Islet of Langerhans (tissue), 1 donor: Measurements from ENCODE around the gene PYROXD2.

Experiments
- FAIRE-seq: peaks from one replicate; lab custom pipeline; 2011; peaks lifted over from hg19 to GRCh38; lab: Jason Lieb, UNC

Gene PYROXD2

DNA sequence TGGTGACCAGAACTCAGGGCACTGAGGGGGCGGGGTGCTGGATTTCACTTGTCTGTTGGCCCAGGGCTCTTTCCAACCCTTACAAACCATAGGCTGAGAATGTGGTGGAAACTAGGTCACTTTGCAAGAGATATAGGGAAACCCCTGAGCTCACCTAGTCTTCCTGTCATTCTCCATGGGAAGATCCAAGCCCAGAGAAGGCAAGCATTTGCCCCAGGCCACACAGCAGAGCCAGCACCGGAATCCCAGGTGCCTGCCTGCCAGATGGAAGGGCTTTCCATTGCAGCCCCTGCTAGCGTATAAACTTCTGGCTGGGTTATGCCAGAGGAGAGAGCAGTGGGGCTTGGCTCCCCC lies 427 bp downstream of the PYROXD2 start:
- no peak for FAIRE-seq

- FAIRE-seq: no peak
Observed at GRCh38 chr10:98411768-98412167, 3.2 kb downstream of the PYROXD2 start.

DNA sequence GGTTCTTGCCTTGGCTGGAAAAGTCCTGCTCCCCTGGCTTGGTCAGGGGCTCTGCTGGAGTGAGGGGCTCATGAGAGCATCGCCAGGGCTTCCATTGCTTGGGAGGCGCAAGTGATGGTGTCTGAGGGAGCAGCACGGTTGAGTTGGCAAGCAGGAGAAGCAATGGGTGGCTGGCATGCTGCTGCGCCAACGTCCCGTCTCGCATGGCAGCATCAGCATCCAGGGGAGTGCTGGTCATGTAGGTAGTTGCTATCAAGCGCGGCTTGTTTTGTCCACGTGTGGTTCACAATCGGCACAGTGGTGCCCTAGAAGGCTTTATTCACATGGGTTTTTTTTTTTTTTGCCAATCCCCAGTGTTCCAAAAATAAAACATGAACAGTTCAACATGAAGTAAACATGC lies 3.8 kb downstream of the PYROXD2 start:
- FAIRE-seq: no peak

- FAIRE-seq: no peak
Observed at GRCh38 chr10:98410759-98411158, 4.2 kb downstream of the PYROXD2 start.

DNA sequence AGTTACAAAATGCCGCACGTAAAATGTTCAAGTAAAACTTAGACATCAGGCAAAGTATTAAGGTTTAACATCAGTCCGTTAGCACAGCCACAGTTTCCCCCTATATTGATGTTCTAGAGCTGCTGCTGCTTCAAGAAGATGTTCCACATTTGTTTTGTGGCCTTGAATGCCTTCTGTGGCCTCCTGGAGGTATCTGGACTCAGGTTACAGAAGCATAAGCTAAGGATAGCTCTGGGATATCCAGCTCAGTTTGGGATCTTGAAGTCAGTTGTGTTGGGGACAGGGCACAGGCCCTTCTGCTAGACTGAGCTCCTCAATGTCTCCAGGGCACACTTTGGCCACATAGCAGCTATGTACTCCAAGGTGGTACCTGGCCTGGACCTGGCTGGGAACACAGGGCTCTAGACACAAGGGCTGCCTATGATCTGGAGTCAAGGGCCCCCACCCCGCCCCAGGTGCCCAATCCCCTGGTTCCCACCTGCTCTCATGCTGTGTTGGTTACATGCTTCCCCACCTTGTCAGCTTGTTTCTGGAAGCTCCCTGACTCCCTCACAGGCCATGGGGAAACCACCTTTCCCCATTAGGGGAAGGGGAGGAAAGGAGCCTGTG lies 4.7 kb downstream of the PYROXD2 start:
- FAIRE-seq: no peak

DNA sequence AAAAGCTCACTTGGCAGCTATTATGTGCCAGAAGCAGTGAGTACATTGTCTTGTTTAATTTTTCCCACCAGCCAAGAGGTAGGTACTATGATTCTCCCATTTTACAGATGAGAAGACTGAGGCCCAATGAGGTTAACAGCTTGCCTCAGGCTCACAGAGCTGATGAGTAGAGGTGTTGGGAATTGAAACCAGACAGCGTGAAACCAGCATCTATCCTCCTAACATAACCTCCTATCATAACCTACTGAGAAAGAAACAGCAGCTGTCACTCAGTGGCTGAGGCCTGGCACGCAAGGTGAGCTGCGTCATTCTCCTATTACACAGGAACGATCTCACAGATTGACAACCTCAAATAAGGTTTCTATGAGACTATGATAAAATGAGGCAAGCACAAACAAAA lies 6.2 kb downstream of the PYROXD2 start:
- FAIRE-seq: no peak

DNA sequence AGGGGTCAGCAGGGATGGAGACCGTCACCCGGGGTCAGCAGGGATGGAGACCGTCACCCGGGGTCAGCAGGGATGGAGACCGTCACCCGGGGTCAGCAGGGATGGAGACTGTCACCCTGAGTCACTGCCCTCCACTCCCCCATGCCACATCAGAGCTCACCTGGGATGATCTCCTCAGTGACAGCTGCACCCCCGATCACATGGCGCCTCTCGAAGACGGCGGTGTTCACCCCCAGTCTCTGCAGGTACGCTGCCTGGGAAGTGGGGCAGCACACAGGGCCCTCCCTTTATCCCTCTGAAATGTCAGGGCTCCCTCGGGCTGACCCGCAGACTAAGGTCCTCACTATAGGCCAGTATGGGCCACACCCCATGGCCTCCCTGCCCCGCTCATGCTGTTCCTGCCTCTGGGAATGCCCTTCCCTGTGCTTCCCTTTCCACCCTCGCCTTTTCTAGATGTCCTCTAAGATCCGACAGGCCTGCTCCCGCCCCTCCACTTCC lies 7.2 kb downstream of the PYROXD2 start:
- no peak for FAIRE-seq

DNA sequence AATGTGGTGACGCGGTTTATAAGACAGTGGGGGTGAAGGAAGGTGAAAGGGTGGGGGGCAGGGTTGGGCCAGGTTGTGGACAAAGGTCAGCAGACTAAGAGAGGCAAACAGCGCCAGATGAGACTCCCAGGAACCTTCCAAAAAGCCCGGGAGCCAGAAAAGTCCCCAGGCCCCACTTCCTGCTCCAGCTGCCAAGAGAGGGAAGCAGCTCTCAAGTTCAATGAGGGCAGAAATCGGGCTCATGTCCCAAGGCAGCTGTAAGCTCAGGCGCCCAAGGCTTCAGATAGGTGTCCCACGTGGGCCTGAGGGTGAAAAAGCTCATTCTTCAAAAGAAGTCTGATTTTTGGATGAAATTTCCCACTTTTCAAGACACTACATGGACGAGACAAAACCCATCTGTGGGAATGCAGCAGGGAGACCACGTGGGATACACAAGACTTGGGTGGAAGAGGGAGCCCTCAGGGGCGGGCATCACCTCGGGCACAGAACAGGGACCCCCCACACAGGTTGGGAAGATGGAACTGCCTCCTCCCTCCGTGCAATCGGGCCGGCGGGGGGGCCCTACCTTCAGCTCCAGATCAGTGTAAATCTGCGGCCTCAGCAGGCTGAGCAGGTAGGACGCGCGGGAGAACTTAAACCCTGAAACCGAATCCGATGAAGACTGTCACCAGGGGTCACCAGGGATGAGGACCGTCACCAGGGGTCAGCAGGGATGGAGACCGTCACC lies 7.8 kb downstream of the PYROXD2 start:
- FAIRE-seq: no peak

- no peak for FAIRE-seq
Observed at GRCh38 chr10:98405422-98405821, 9.6 kb downstream of the PYROXD2 start.

DNA sequence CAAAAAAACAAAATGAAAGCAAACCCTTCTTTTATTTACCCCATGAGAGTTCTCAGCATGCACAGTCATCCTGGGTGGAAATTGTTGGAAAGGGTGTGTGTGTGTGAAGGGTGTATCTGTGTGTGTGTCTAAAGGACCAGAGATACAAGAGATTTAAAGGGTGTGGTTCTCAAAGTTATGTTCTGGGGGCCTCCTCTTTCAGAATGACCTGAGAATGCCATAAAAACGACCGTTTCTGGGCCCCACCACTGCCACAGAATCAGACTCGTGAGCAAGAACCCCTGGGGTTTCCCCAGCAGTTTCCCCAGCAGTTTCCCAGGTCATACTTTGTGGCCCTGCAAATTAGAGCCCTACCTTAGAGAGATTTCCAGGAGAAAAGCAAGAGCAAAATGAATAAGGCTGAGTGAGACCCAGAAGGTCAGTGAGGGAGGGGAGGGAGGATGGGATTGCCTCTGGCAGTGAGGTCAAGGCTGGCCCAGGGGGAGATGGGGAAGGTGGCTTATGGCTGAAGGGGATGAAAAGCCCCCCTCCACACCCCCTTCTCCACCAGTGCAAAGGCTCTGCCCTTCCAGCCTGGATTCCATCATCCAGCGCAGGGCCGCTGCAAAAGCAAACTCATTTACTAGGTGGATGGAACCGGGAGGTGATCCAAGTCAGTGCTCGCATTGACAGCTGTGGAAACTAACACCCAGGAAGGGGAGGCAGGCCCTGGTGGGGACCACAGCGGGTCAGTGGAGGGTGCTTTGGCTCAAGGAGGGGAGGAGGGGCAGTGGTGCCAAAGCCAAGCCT lies 10.2 kb downstream of the PYROXD2 start:
- FAIRE-seq: no peak

GRCh38 chr10:98403812-98404504 lies 11.0 kb downstream of the PYROXD2 start:
- FAIRE-seq: no peak

- FAIRE-seq: no peak
Observed at GRCh38 chr10:98402931-98403718, 11.9 kb downstream of the PYROXD2 start.

GRCh38 chr10:98402478-98402877 lies 12.5 kb downstream of the PYROXD2 start:
- no peak for FAIRE-seq

DNA sequence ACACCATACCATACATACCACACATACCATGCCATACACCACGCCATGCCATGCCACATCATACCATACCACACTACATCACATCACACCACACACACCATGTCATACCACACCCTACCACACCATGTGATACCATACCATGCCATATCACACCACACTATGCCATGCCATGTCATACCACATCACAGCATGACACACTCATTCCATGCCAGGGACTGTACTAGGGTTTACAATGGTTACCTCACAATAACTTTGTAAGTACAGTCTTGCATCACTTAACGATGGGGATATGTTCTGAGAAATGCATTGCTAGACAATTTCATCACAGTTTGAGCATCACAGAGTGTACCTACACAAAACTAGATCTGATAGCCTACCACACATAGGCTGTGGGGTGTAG lies 14.5 kb downstream of the PYROXD2 start:
- no peak for FAIRE-seq

DNA sequence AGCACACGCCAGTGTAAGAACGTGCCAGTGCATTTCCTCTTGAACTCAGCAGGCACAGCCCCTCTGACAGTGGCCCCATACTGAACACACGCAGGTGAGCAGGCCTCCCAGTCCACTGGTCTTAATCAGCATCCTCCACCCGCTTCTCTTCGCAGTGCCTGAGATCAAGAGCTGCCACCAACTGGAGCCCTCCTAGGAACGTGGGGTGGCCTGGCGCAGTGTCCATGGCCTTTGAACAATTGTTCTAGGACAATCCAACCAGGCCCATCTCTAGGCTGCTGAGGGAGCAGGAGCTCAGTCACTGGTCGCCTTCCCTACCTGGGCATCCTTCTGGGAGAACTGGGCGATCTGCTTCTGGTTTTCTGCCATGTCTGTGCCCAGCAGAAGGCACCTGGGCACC lies 15.2 kb downstream of the PYROXD2 start:
- FAIRE-seq: no peak

- FAIRE-seq: no peak
Observed at GRCh38 chr10:98397089-98397600, 17.8 kb downstream of the PYROXD2 start.

GRCh38 chr10:98396096-98397063 lies 18.6 kb downstream of the PYROXD2 start:
- FAIRE-seq: no peak

DNA sequence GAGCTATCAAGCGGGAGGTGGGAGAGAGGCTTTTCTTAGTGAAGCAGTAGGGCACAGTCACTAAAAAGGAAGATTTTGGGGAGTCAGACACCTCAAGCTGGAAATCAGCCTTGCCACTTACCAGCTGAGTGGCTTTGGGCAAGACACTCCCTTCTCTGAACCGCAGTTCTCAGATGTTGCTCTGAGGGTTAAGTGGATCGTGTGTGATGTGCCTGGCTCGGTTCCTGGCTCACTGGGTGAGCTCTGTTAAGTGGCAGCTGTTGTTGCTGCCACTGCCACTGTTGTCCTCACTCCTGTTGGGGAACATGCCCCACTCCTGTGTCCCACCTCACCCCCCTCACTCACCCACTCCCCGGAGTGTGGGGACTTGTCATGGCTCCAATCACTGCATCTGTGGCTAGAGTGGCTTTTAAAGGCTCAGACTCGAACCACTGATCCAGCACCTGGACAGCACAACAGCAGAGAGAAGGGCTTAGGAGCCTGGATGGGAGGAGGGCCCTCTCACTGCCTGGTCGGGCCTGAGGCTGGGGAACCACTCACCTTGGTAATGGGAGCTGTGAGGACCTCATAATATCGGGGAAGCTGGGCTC lies 20.0 kb downstream of the PYROXD2 start:
- FAIRE-seq: no peak

DNA sequence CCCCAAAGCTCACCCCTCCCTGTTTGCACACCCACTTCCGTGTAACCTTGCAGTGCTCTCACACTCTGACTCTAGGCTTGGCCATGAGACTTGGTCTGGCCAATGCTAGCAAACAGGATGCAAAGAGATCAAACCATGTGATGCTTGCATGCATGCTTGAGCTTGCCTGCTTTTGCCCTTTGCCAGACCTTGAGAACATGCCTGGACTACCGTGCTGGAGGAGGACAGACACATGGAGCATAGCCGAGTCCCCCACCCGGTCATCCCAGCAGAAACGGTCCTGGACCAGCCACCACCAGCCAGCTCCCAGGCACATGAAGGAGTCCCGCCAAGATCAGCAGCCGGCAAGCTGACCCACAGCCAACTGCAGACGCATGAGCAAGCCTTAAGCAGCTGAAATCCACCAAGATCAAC lies 23.4 kb downstream of the PYROXD2 start:
- FAIRE-seq: no peak

DNA sequence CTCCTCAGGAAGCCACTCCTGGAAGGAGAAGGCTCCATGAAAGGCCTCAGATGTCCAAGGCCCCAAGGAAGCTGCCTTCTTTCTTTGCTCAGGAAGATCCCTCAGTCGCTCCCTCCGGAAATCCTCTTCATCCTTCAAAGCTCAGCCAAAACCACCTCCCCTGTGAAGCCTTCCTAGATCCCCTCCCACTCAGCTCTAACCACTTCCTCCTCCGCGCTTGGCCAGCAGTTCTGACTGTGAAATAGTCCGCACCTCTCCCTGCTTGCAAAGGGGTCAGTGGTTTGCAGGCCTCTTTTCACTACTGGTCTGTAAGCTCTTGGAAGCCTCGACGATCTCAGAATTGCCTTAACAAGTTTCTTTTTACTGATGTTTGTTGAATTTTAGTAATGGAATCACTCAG lies 23.9 kb downstream of the PYROXD2 start:
- no peak for FAIRE-seq
